ENCODE data around the gene CCDC196. TPM values are rescaled to one million over a fixed set of nuclear protein-coding genes. Genes with fewer than 3 reads are reported as not detected.

CCDC196 gene
- total RNA-seq, 2 experiments from 2014 or later: not detected

DNA sequence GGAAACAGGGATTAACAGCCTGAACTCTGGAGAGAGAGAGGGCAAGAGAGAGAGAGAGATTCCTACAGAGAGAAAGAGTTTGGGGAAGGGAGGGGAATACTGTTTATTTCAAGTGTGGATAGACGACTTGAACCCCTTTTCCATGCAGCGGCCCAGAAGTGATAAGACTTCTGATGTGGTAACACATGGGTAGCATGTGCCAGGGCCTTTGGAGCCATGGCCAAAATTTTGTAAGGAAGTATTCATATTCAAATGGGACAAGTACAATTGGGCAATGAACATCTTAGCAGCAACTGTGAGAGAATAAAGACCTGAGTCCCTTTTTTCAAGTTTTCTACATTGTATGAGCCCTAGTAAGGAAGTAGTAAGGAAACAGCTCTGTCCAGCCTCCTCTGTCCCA, 42.4 kb upstream of the CCDC196 start:
- intact Hi-C loops (cut with DNase I, micrococcal nuclease): no loop called here
- H3K27me3 Mint-ChIP-seq: no peaks in the 10 kb centered on the region
- H3K27me3 ChIP-seq (ENCODE audit: control insufficient read depth in 1 of 2, insufficient read depth in 2 of 2, low read length in 2 of 2): no peaks in the 10 kb centered on the region
- peaks cover 0 to 17% of the 10 kb centered on the region in 2 experiments for H3K9me3 ChIP-seq (ENCODE audit: control insufficient read depth in 1 of 2, insufficient read depth in 1 of 2, low read length in 2 of 2)
- TF ChIP-seq, protein P1, sequence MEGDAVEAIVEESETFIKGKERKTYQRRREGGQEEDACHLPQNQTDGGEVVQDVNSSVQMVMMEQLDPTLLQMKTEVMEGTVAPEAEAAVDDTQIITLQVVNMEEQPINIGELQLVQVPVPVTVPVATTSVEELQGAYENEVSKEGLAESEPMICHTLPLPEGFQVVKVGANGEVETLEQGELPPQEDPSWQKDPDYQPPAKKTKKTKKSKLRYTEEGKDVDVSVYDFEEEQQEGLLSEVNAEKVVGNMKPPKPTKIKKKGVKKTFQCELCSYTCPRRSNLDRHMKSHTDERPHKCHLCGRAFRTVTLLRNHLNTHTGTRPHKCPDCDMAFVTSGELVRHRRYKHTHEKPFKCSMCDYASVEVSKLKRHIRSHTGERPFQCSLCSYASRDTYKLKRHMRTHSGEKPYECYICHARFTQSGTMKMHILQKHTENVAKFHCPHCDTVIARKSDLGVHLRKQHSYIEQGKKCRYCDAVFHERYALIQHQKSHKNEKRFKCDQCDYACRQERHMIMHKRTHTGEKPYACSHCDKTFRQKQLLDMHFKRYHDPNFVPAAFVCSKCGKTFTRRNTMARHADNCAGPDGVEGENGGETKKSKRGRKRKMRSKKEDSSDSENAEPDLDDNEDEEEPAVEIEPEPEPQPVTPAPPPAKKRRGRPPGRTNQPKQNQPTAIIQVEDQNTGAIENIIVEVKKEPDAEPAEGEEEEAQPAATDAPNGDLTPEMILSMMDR (IDR thresholded peaks at IDR 0.05): no peak
- H3K4me3 Mint-ChIP-seq: no peak overlapping the region
- POLR2A ChIA-PET: no interaction called here
- no peaks in the 10 kb centered on the region for H3K4me1 Mint-ChIP-seq (ENCODE audit: low read depth)
- no peaks in the 10 kb centered on the region for H3K4me1 ChIP-seq (ENCODE audit: insufficient read depth, low read length)
- DNase-seq: no peak
- H3K36me3 Mint-ChIP-seq (ENCODE audit: low read depth): peaks cover 6% of the 10 kb centered on the region
- no peak overlapping the region for H3K4me3 ChIP-seq (ENCODE audit: low read length)
- ATAC-seq (ENCODE audit: poor library complexity): no peak
- no peak overlapping the region for H3K27ac Mint-ChIP-seq
- H3K36me3 ChIP-seq (ENCODE audit: insufficient read depth, low read length): no peaks in the 10 kb centered on the region
- no peak overlapping the region for H3K27ac ChIP-seq (ENCODE audit: low read depth in 1 of 2, low read length in 2 of 2)
- CTCF ChIA-PET: no interaction called here
- H3K9me3 Mint-ChIP-seq: peaks cover 3% of the 10 kb centered on the region

DNA sequence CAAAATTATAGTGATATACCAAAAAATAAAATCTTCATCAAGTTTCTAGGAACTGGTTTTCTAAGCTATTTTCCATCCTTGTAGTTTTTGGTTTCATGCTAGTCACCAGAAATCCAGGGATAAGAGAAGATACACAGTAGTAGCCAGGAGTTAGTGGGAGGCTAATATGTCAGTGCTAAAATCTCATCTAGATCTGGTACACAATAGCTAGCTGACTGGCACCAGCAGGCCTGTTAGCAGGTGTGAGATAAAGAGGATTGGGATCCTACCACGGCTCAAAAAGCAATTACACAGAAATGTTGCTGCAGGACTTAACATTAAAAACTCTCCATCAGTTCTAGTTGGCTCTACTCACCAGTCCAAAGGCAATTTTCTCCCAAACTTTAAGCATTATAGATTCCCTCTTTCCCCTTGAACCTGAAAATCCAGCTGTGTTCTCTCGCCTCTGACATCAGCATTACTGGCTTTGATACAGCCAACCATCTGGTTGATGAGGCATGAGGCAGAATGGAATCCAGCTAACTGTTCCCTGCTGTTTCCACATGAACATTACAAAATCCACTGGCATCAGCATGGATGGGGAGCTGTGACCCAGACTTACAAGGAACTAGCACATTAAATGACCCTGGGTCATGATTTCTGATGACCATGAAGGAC, 41.8 kb upstream of the CCDC196 start:
- H3K4me1 ChIP-seq (ENCODE audit: insufficient read depth, low read length): no peaks in the 10 kb centered on the region
- CTCF ChIA-PET: no interaction called here

DNA sequence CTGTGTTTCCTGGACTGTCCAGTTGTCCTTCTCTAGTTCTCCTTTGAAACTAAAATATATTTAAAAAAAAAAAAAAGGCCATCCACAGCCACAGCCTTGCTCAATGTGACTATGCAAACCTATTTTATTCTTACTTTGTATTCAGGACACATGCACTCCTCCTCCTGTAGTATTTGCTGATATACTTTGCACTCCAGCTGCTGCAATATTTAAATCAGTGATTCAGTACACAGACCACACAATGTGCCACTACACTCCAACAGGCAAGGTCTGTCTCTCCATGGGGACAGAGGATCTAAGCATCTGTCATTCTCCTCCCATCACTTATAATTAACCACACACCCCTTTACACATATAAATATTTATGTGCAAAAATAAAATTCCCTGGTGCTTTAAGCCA, 40.2 kb upstream of the CCDC196 start:
- Mint-ChIP-seq H3K4me1 (ENCODE audit: low read depth) (no peaks in the 10 kb centered on the region), H3K4me3 (no peak overlapping the region), H3K36me3 (ENCODE audit: low read depth) (no peaks in the 10 kb centered on the region), H3K27ac (no peak overlapping the region), H3K9me3 (peaks cover 3% of the 10 kb centered on the region), H3K27me3 (no peaks in the 10 kb centered on the region)
- ChIA-PET CTCF (no interaction called here), POLR2A (no interaction called here)
- Histone ChIP-seq H3K4me1 (ENCODE audit: insufficient read depth, low read length) (no peaks in the 10 kb centered on the region), H3K27me3 (ENCODE audit: control insufficient read depth in 1 of 2, insufficient read depth in 2 of 2, low read length in 2 of 2) (no peaks in the 10 kb centered on the region), H3K27ac (ENCODE audit: low read depth in 1 of 2, low read length in 2 of 2) (no peak overlapping the region), H3K4me3 (ENCODE audit: low read length) (no peak overlapping the region), H3K9me3 (ENCODE audit: control insufficient read depth in 1 of 2, insufficient read depth in 1 of 2, low read length in 2 of 2) (no peaks in the 10 kb centered on the region), H3K36me3 (ENCODE audit: insufficient read depth, low read length) (no peaks in the 10 kb centered on the region)
- TF ChIP-seq, protein P1 (IDR thresholded peaks at IDR 0.05): no peak
- ATAC-seq (ENCODE audit: poor library complexity) (no peak), DNase-seq (no peak)
- intact Hi-C loops (cut with DNase I, micrococcal nuclease): no loop called here

More for the DNA sequence above, 41.8 kb upstream of the CCDC196 start:
- Histone ChIP-seq H3K27ac (ENCODE audit: low read depth in 1 of 2, low read length in 2 of 2) (no peak overlapping the region), H3K4me3 (ENCODE audit: low read length) (no peak overlapping the region), H3K36me3 (ENCODE audit: insufficient read depth, low read length) (no peaks in the 10 kb centered on the region), H3K9me3 (ENCODE audit: control insufficient read depth in 1 of 2, insufficient read depth in 1 of 2, low read length in 2 of 2) (peaks cover 0 to 12% of the 10 kb centered on the region in 2 experiments), H3K27me3 (ENCODE audit: control insufficient read depth in 1 of 2, insufficient read depth in 2 of 2, low read length in 2 of 2) (no peaks in the 10 kb centered on the region)
- no peaks in the 10 kb centered on the region for H3K4me1 Mint-ChIP-seq (ENCODE audit: low read depth)
- intact Hi-C loops (cut with DNase I, micrococcal nuclease): no loop called here
- TF ChIP-seq, protein P1 (IDR thresholded peaks at IDR 0.05): no peak
- no peak overlapping the region for H3K4me3 Mint-ChIP-seq
- ATAC-seq (ENCODE audit: poor library complexity): no peak
- H3K27ac Mint-ChIP-seq: no peak overlapping the region
- H3K27me3 Mint-ChIP-seq: no peaks in the 10 kb centered on the region
- peaks cover 3% of the 10 kb centered on the region for H3K9me3 Mint-ChIP-seq
- peaks cover 6% of the 10 kb centered on the region for H3K36me3 Mint-ChIP-seq (ENCODE audit: low read depth)
- no peak for DNase-seq
- POLR2A ChIA-PET: no interaction called here

Data from CD4-positive, alpha-beta T cell (primary cell).